GM21381 (cell line): ENCODE data around the gene PCDH9.

Experiments
- ATAC-seq: cut with Tn5 transposase; IDR thresholded peaks from one replicate; pipeline ENCODE4 v1.9.1; 2021; ENCODE audit warnings: mild to moderate bottlenecking, moderate library complexity; ENCODE audit not compliant: unreplicated experiment

PCDH9 gene

DNA sequence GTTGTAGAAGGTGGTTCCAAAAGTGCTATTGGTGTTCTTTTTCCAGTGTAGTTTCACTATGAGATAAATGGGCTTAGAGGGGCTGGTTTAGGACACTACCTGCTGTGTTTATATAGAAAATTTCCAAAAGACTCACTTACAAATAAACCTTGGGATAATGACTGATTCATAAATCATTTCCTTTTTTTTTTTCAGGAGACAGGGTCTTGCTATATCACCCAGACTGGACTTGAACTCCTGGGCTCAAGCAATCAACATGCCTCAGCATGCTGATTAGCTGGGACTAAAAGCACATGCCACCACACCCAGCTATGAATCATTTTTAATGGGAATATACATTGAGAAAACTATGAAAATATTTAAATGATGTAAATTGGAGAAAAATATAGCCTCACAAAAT lies 376.6 kb downstream of the PCDH9 start:
- ATAC-seq: no peak

DNA sequence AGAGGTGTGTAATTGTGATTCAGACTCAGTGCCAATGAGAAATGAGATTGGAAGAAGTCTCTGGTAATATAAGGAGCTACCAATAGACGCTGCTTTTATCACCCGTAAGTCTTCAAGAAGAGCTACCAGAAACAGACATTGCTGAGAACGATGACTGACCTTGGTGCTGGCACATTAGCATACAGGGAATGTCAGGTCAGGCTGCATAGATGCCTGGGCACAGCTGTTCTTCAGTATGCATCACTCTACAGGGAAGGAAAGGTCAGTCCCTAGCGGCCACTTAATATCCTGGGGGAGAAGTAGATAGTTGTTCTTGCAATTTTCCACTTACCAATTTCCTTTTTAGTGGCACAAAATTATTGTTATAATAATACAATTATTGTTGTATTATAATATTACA lies 380.4 kb downstream of the PCDH9 start:
- no peak for ATAC-seq

DNA sequence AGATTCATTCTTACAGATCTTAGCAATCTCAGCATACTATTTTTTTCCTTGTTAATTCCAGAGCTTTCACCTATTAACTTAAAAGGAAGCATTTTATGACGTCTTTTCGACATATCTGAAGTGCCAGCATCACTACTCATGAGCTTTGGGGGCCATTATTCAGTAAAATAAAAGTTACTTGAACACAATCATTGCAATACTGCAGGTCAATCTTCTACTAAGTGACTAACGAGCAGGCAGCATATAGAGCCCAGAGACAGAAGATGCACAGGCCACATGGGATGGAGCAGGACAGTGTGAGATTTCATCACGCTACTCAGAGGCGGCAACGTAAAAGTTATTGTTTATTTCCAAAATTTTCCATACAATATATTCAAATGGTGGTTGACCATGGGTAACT lies 382.6 kb downstream of the PCDH9 start:
- no peak for ATAC-seq

DNA sequence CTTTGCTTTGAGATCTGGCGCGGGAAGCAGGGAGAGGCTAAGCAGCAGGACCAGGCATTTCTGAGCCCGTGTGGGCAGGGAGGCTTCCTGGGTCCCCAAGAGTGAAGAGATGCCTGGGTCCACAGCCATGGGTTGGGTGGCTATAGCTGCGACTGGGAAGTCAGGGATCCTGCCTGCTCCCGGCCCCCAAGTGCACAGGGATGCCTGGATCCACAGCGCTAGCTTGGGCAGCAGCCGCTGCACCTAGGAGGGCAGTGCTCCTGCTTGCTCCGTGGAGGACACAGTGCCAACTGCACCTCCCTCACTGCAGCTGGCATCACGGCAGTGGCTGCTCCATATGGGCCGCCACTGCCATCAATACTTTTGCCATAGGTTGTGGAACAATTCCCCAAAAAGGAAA lies 384.7 kb downstream of the PCDH9 start:
- no peak for ATAC-seq

DNA sequence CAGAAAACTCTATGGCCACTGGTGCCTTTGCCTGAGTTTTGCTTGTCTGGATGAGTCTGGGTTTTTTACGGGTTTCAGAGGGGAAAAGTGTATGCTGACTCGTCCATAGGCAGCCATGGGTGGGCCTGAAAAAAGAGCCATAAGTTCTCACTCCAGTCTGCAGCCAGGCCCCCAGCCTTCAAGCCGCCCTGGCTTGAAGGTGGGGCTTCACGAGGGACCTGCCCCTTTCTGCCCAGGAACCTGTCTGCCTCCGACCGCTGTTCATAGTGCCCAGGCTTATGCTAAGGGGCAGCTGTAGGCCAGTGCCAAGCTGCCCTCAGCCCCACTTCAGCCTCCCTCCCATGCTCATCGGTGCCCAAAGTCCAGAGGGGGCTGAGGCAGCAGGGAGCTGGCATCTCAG lies 385.2 kb downstream of the PCDH9 start:
- no peak for ATAC-seq

DNA sequence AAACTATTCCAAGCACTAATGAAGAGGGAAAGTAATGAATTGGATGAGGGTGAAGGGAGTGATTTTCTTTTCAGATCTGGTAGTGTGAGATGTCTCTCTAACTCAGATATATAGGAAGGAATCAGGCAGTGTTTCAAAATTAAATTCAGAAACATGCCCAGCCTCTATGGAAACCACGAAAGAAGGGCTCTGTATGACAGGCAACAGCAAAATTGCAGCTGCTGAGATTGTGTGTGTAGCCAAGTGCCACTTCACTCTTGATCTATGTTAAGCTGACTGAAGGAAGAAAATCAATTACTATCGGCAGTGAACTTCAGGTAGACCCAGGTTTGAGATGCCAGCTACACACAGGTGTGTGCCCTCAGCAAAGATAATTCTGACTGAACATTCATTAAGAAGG lies 387.4 kb downstream of the PCDH9 start:
- ATAC-seq: no peak

DNA sequence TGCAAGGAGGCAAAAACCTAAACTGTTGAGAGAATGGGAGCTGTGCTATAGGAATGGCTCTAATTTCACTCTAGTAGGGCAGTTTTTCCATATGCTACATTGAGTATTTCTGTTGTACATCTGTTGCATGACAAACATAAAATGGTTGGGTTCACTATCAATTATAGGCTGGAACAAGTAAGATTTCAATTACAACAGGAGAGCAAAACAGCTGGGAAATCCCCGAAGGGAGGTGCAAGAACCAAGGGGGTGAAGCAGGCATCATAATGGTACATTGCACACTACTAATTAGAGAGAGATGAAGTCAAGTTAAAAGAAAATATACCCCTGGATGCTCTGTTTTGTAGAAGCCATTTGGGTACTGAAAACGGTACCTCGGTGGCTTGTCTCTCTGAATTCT lies 389.5 kb downstream of the PCDH9 start:
- no peak for ATAC-seq

DNA sequence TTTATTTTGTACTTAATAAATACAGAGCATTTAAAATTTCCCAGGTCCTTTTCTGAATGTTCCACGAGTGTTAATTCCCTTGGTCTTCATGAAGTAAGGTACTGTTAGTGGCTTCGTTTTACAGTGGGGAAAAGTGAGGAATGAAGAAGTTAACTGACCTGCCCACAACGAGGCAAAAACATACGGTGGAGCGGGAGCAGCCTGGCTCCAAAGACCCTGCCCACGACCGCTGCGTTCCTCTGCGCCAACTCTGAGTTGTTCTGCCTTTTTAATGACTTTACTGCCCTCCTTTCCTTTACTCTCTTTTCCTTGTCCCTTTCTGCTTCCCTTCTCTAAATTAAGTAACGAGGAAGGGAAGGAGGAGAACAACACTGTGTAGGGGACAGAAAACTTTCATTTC lies 392.9 kb downstream of the PCDH9 start:
- no peak for ATAC-seq

DNA sequence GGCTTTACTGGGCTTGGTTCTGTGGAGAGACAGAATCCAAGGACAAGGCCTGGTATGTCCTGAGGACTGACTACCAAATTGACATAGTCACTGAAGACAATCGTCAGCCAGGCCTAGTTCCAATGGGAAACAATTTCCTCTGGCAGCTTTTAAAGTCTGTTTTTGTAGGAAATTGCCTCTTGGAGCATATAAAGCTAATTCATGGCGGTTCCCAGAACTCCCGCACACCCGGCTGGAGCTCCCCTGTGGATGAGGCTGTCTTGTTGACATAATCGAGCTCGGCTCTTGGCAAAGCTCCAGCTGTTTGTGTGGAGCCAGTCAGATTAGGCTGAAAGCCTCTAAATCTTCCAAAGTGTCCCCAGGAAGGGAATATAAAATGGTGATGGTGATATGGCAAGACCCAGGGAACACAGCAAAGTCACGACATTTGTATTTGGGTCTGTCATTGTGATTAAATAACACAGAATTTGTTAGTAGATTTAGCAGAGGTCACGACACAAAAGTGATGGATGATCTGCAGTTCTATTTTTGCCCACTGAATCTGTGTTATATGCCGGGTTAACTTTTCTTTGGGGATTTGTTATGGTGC lies 395.0 kb downstream of the PCDH9 start:
- no peak for ATAC-seq

DNA sequence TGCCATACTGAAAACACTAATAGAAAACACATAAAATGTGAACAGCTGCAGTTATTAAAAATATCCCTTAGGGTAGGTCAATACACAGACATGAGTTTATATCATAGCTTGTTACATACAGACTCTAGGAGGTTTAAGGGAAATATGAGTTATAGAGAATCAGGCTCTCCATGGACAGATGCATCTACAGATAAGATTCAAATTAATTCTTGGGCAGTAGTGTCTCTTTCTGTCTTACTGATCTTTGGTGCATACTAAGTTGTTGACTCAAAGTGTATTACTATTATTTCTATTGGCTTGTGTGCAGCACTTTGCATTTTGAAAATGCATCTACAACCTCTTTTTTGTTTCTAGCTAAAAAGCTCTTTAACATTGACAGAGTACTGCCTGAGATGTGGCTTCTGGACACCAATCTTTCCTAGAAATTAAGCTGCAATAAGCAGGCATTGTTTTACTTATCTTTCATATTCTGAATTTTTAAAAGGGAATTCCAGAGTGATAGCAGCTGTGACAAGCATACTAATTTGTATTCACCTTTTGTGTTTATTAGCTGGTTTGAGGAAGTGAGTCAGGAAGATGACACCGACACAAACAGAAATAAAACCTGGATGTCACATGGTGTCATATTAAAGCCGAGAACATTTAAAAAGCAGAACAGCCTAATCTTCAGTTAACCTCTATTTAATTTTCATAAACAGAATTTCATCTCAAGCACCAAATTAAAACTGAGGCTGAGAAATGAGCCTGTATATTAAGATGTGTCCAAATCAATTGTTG lies 399.0 kb downstream of the PCDH9 start:
- no peak for ATAC-seq

DNA sequence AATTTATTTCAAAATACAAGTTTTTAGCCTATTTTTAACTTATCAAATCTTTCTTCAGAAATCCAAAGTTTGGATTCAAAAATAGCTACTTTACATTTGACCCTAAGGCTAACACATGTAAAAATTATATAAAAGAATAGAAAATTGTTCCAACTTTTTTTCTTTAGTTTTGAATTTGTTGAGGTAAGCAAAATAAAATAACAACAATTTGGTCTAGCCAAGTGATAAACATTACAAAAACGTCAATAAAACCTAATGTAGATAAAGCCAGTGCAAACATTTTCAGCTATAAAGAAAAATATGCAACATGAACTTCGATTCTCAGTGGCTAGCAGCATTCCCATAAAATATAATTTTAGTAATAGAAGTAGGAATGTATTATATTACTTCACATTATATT lies 400.3 kb downstream of the PCDH9 start:
- no peak for ATAC-seq

DNA sequence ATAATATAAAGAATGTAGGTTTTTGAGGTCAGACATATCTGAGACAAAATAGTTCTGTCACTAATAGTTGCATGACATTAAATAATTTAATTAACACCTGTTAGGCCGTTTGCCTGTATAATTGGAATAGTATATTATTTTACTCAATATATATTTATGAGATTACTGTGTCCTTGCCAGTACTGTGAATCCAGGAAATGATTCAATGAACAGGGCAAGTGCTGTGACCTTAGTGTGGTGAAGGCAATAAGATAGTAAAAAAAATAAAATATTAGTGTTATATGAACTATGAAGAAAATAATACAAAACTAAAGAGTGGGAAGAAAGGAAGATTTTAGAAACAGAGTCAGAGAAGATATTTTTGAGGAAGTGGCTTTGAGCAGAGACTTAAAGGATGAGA lies 403.7 kb downstream of the PCDH9 start:
- no peak for ATAC-seq

DNA sequence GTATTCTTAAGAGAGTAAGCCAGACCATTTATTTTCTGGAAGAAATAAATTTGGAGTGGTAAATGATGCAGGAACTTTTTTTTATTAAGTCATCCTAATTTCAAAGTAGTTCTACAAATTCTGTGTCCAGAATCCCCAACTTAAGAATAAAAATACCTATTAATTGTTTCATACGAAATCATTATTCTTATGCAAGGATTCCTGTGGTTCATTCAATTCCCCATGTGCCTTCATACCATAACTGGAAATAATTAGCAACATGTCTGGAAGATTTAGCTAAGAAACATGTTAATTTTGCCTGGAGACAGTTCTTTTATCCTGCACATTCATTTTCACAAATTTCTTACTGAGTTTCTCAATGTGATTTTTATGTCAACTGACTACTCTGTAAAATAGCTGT lies 408.6 kb downstream of the PCDH9 start:
- no peak for ATAC-seq

DNA sequence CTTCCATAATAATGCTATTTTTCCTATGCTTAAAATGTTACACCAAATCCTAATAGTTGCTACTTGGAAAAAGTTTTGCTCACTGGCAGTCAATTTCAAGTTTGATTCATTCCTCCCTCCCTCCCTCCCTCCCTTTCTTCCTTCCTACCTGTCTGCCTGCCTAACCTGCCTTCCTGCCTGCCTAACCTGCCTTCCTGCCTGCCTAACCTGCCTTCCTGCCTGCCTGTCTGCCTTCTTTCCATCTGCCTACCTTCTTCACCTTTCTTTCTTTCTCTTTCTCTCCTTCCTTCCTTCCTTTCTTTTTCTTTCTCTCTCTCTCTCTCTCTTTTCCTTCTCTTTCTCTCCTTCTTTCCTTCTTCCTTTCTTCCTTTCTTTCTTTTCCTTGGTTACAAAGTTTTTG lies 418.7 kb downstream of the PCDH9 start:
- ATAC-seq: no peak

DNA sequence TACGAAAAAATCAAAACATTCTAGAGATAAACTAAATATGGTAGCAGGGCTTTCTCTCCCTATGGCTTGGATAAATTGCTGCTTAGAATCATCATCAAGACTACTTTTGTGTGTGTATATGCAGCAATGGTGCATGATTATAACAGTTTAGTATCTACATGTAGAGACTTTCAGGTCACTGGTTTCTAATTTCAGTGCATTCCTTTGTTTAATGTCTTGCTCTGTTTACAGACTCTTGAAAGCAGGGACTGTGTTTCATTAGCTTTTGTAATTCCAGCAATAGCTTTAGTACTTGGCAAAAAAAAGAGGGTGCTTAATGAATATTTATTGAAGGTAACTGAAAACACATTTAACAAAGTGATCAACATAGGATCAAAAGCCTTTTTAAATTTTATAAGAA lies 420.7 kb downstream of the PCDH9 start:
- no peak for ATAC-seq

DNA sequence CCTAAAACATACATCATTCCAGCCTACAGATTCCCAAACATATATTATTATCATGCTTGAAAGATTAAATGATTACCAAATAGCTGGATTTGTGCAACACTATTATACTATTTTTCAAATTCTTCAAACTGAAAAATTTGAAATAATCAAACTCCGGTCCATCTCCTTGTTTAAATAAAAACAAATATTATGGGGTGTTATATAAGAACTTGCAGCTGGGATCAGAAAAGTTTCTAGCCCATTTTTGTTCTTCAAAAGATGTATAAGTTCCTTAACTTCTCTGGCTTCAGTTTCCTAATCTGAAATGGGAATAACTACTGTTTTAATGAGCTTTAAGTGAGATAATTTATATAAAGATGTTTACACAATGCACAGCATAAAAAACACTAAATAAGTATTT lies 422.9 kb downstream of the PCDH9 start:
- no peak for ATAC-seq

DNA sequence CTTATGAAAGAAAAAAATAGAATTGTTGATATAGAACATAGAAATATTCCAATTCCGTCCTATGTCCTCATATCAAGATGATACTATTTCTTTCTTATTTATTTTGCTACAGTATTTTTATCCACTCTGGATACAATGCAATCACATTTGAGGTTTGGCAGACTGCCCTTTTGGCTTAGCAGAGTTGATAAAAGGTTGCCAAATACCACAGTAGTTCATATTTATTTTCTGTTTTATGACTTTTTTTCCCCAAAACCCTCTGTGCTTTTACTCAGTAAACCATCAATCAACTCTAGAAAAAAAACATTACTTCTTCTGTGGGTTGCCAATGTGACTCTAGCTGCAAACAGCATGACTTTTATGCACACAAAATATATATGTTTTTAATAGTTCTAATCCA lies 424.5 kb downstream of the PCDH9 start:
- no peak for ATAC-seq

DNA sequence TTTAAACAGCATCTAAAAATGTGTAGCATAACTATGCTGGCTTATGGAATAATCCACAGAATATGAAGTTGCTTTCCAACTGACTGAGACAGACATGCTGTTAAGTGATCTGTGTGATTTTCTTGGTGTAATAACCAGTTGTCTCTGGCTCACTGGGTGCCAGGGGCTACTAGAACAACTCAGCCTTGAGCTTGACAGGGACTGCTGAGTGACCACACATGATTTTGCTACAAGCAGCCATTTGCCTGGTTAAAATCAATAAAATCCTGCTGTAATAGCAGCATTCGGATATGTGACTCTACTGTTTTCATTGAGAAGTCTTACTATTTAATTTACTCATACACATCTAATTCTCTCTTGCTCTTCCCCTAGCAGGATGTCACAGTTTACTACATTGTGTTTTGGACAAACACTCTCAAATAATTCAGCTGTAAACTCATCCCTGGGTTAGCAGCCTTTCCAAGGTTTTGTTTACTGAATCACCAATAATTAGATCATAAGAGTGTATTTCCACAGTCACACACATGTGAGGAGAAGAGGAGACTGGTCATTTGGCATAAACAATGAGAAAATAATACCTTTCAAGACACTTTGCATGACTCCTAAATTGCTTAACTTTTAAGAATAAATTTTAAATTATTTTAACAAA lies 426.2 kb downstream of the PCDH9 start:
- ATAC-seq: no peak

DNA sequence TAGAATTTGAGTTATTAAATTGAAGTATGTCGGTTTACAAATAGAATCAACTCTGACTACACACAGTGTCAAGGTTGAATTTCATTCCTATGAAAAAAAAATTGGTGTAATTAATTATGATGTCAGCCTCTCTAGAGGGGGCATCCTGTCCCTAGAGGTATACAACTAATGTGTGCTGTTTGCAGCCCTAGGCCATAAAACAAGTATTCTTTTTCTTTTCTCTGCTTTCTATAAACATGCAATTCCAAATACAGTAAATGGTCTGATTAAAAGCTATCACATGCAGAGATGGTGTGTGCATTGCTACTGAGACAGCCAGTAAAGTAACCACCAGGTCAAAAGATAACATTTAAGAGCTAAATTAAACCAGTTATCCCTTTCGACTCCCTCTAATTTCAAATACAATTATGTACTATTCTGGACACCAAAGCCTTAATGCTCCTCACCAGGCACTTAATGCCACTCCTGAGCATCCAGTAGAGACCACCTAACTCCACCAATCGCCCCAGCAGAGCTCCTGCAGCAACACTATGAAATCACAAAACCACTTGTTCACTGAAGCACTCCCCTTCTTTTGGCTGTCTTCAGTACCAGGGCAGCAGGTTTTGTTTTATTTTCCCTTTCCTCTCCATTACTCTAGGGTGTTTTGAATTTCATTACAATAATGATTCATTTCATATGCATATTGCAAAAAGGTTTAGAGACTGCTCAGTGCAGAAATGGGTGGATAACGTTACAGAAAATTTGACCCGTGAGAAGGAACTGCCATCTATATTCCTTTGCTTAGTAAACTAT lies 426.9 kb downstream of the PCDH9 start:
- no peak for ATAC-seq

DNA sequence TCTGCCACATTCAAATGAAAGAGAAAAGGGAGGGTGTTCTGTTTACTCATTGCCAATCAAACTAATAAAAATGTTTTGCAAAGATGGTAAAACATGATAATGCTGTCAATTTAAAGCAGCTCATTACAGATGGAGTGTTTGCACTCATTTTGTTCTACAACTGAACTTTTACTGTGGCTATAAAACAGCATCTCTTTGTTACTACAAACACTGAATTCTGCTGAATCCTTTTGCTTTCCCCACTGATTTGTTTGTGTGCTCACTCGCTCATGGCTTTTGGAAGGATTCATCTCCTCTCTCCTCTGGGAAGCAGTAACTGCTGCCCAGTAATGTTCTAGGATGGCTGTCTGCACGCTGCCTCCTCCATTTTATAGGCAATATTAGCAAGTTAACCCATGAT lies 434.5 kb downstream of the PCDH9 start:
- no peak for ATAC-seq

DNA sequence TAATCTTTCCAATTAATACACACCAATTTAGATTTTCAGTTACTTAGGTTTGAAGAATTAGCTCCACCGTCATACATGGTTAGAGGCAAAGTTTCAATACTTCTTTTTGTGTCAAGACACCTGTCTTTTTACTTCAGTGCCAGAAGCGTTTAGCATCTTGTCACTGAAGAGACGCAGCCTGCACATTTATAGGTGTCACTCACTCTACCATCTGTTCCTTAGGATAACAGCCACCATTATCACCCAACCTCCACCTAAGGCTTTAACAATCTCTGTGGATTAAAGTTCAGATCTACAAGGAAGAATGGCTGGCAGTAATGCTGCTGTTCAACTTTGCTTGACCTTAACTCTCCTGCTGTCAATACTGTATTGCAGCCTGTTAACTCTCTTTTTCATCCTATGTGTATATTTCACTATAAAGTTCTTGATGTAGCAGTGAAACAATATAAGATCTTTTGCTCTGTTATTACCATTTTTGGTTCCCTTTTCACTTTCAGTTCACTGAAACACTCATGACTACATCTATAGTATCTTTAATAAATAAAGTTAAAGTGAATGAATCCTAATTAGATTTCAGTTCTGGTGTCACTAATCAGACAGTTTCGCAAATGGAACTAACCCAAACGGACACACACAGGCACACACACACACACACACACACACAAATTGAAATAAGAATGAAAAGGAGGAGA lies 435.6 kb downstream of the PCDH9 start:
- ATAC-seq: peak; percentile 52
